K562 (cell line): ENCODE data around the gene TNN. TPM values are rescaled to one million over a fixed set of nuclear protein-coding genes. Genes with fewer than 3 reads are reported as not detected.
A peak's percentile ranks its signal among the peaks of the same experiment; 100 is the strongest.

Experiments used
- ARID3A ChIP-seq: IDR thresholded peaks from 2 replicates; pipeline ENCODE4 v1.6.1; 2012; ENCODE audit warnings: low read depth, low read length, improper control_type of control experiment, borderline replicate concordance
- ATF3 ChIP-seq, 2 experiments: fragments of 450-650 bp in 1 of 2; sonication (generic) in 1 of 2; formaldehyde crosslinking in 1 of 2; IDR thresholded peaks in 1 of 2; conservative IDR thresholded peaks in 1 of 2; 2 replicates each; pipeline versions ENCODE4 v1.6.1 to v1.8.1; 2016 to 2023; ENCODE audit warnings: mild to moderate bottlenecking in 2 of 2, moderate library complexity in 2 of 2, inconsistent platforms in 1 of 2, missing genetic modification reagents in 1 of 2
- BDP1 ChIP-seq: IDR thresholded peaks from 3 replicates; pipeline ENCODE4 v1.6.1; 2011; ENCODE audit not compliant: insufficient read length, insufficient read depth
- BRF2 ChIP-seq: IDR thresholded peaks from 3 replicates; pipeline ENCODE4 v1.6.1; 2011; ENCODE audit warnings: borderline replicate concordance, mild to moderate bottlenecking; ENCODE audit not compliant: insufficient read length, insufficient read depth
- EP400 ChIP-seq: fragments of 450-650 bp; IDR thresholded peaks from 2 replicates; pipeline ENCODE4 v1.6.1; 2017; ENCODE audit warnings: antibody characterized with exemption, mild to moderate bottlenecking, moderate library complexity
- HBP1 ChIP-seq: fragments of 450-650 bp; formaldehyde crosslinking; IDR thresholded peaks from 2 replicates; pipeline ENCODE4 v1.4.0; 2022; ENCODE audit warnings: missing genetic modification characterization
- HDAC2 ChIP-seq: fragments of 450-650 bp; IDR thresholded peaks from 2 replicates; pipeline ENCODE4 v1.6.1; 2016; ENCODE audit warnings: mild to moderate bottlenecking
- KLF13 ChIP-seq: fragments of 450-650 bp; IDR thresholded peaks from 2 replicates; pipeline ENCODE4 v1.6.1; 2016; ENCODE audit warnings: missing genetic modification characterization, low read depth, mild to moderate bottlenecking, missing compliant biosample characterization, moderate library complexity, borderline replicate concordance
- KLF16 ChIP-seq: IDR thresholded peaks from 2 replicates; pipeline ENCODE4 v1.6.1; 2016; ENCODE audit warnings: antibody characterized with exemption
- MEF2A ChIP-seq: IDR thresholded peaks from 2 replicates; pipeline ENCODE4 v1.6.1; 2011; ENCODE audit warnings: low read depth, mild to moderate bottlenecking, low read length, moderate library complexity; ENCODE audit not compliant: control insufficient read depth
- MEF2D ChIP-seq: conservative IDR thresholded peaks from 2 replicates; pipeline ENCODE4 v1.6.1; 2016; ENCODE audit warnings: low read depth, missing genetic modification characterization, missing compliant biosample characterization
- MTA2 ChIP-seq: fragments of 450-650 bp; IDR thresholded peaks from 2 replicates; pipeline ENCODE4 v1.6.1; 2016; ENCODE audit warnings: low read depth
- NR2C1 ChIP-seq, 2 experiments: fragments of 450-650 bp; IDR thresholded peaks; 2 replicates each; pipeline ENCODE4 v1.6.1; 2017; ENCODE audit warnings: mild to moderate bottlenecking in 2 of 2, antibody characterized with exemption in 1 of 2, inconsistent platforms in 1 of 2, missing compliant biosample characterization in 1 of 2, missing genetic modification characterization in 1 of 2
- POLR3G ChIP-seq: IDR thresholded peaks from 2 replicates; pipeline ENCODE4 v1.6.1; 2011; ENCODE audit not compliant: insufficient read length, insufficient replicate concordance; ENCODE audit errors: extremely low read depth
- SMC3 ChIP-seq: conservative IDR thresholded peaks from 2 replicates; pipeline ENCODE4 v1.6.1; 2011; ENCODE audit warnings: low read depth, low read length, improper control_type of control experiment; ENCODE audit not compliant: insufficient read depth
- STAG1 ChIP-seq: sonication (generic); formaldehyde crosslinking; IDR thresholded peaks from 2 replicates; pipeline ENCODE4 v1.5.0; 2020; ENCODE audit warnings: missing genetic modification reagents, borderline replicate concordance
- TCF7L2 ChIP-seq: fragments of 150-350 bp; IDR thresholded peaks from 2 replicates; pipeline ENCODE4 v1.6.1; 2016; ENCODE audit warnings: low read depth, mild to moderate bottlenecking, low read length, moderate library complexity
- U2AF1 ChIP-seq: fragments of 200-400 bp; formaldehyde crosslinking; optimal IDR thresholded peaks from 2 replicates; pipeline ENCODE3; 2017; ENCODE audit warnings: mild to moderate bottlenecking, low read depth, low read length, moderate library complexity
- ZNF24 ChIP-seq: fragments of 450-650 bp; IDR thresholded peaks from 2 replicates; pipeline ENCODE4 v1.6.1; 2016
- ZNF655 ChIP-seq: fragments of 250-450 bp; sonication (Bioruptor Pico); IDR thresholded peaks from 2 replicates; pipeline ENCODE4 v1.5.0; 2021
- polyA plus RNA-seq, 8 experiments: library from polyadenylated mRNA; depleted of rRNA in 4 of 8; stranded (reverse) in 5 of 8; unstranded in 3 of 8; fragments of >200 nt; fragmentation: Nextera tagmentation in 2 of 8; fragmentation: Illumina TruSeq in 1 of 8; extraction: Ambion mirVana in 2 of 8; extraction: Trizol in 1 of 8; gene quantifications; 2 replicates each; pipeline versions ENCODE4 v1.2.1 to v1.2.3, GENCODE V29; 2011 to 2014; ENCODE audit warnings: inconsistent platforms in 1 of 8, missing spikeins in 1 of 8
- total RNA-seq, 7 experiments: library from RNA; depleted of rRNA in 6 of 7; stranded (reverse); fragments of >200 nt in 6 of 7; fragmentation: Illumina TruSeq in 2 of 7; extraction: Trizol in 2 of 7; gene quantifications; 2 replicates each; pipeline versions ENCODE4 v1.2.1 to v1.2.3, GENCODE V29; 2011 to 2021; ENCODE audit warnings: low replicate concordance in 1 of 7

The TNN gene
- total and polyA plus RNA-seq, 9 of the 15 experiments (the other 6 are each of a cell fraction or from before 2014, with no cell fraction given), result 0.01 to 0.09 (median 0.07) TPM; not detected in 4

- TF ChIP-seq KLF13 (tag) (0 out of 2 replicates have a peak, but pooled peaks have one; percentile 7), MEF2D (no peak), ARID3A (peak; percentile 40; the same call in 1 of the 2 replicates), ATF3 (IDR thresholded peaks at IDR 0.05) (no peak; the same call in 1 of the 2 replicates), ATF3 (CRISPR knock-in tag; conservative IDR thresholded peaks at IDR 0.05) (peak; percentile 73), MEF2A (0 out of 2 replicates have a peak, but pooled peaks have one; percentile 44), KLF16 (no peak), BDP1 (no peak), STAG1 (CRISPR knock-in tag) (no peak), POLR3G (no peak), U2AF1 (no peak), BRF2 (no peak), HDAC2 (peak; percentile 91; the same call in 1 of the 2 replicates), MTA2 (no peak), ZNF655 (no peak), NR2C1 (IDR thresholded peaks at IDR 0.05) (0 out of 2 replicates have a peak, but pooled peaks have one; percentile 43), NR2C1 (tag; IDR thresholded peaks at IDR 0.05) (no peak; the same call in 1 of the 2 replicates), HBP1 (CRISPR knock-in tag) (no peak), ZNF24 (no peak), EP400 (peak; percentile 92), TCF7L2 (no peak), SMC3 (no peak)
These were observed 44.4 kb upstream of the TNN start, which contains the start of gene MRPS14 (continued) for GRCh38 chr1:175023043-175023921.
